ENCODE measurements around the gene KLF1. TPM values are rescaled to one million over a fixed set of nuclear protein-coding genes. Genes with fewer than 3 reads are reported as not detected.

Gene KLF1
- total and polyA plus RNA-seq, 10 of the 15 experiments (the other 5 are each of a cell fraction or from before 2014, with no cell fraction given): 0.04 to 0.38 (median 0.08) TPM; not detected in 3

- Histone ChIP-seq H4K20me1 (ENCODE audit: control insufficient read depth, insufficient read depth) (no peaks in the 10 kb centered on the region), H3K4me2 (ENCODE audit: control insufficient read depth, insufficient read depth) (no peak overlapping the region), H3K36me3 (ENCODE audit: control insufficient read depth in 2 of 2, insufficient read depth in 2 of 2, low read length in 1 of 2) (peaks cover 0 to 4% of the 10 kb centered on the region in 2 experiments; a peak in 2 of 4 replicates), H3K4me1 (ENCODE audit: control insufficient read depth, insufficient read depth, low read length) (peaks cover 16% of the 10 kb centered on the region), H3K4me3 (no peak overlapping the region), H3K27ac (ENCODE audit: control insufficient read depth, insufficient read depth) (no peak overlapping the region), H3K9me3 (replicated peaks; ENCODE audit: control insufficient read depth, insufficient read depth, low read length) (peaks cover 7% of the 10 kb centered on the region), H3K27me3 (replicated peaks in 1 of 2; ENCODE audit: control insufficient read depth in 2 of 2, insufficient read depth in 2 of 2, low read length in 1 of 2) (no peaks in the 10 kb centered on the region; a peak in 1 of 4 replicates), H2AFZ (ENCODE audit: control insufficient read depth, low read depth, low read length) (no peak overlapping the region), H3K79me2 (ENCODE audit: control insufficient read depth, insufficient read depth, low read length) (peaks cover 4% of the 10 kb centered on the region; the same call in 1 of the 2 replicates), H3K9ac (ENCODE audit: control insufficient read depth, insufficient read depth, low read length) (no peak overlapping the region)
- in situ Hi-C loops (cut with MboI) (loop anchor here (10.0 kb wide), 1 partner anchor 212 kb away; no protein-coding TSS in a partner anchor), intact Hi-C loops (cut with micrococcal nuclease; ENCODE audit: unreplicated experiment) (no loop called here)
- CTCF ChIA-PET: interaction anchor here (0.8 to 13.2 kb wide), 9 partner anchors 7 to 116 kb away, joined by 3 to 182 read pairs (median 5); partner anchors contain the start of genes FARSA and GCDH
- SMC1A ChIA-PET (ENCODE audit: uncharacterized antibody, unreplicated experiment): interaction anchor here (0.6 to 4.1 kb wide), 6 partner anchors 9 to 237 kb away, joined by 3 to 23 read pairs (median 4); partner anchors contain the start of genes CALR and GCDH
- no peak for TF ChIP-seq CREB1 (IDR thresholded peaks at IDR 0.05; ENCODE audit: low read depth)
- no peak for TF ChIP-seq POU2F2 (IDR thresholded peaks at IDR 0.05; ENCODE audit: borderline replicate concordance, low read depth, low read length)
- no peak for TF ChIP-seq NFIC (IDR thresholded peaks at IDR 0.05; ENCODE audit: low read depth, low read length)
- no peak for TF ChIP-seq YBX1 (IDR thresholded peaks at IDR 0.05)
- no peak for TF ChIP-seq RB1 (IDR thresholded peaks at IDR 0.05; ENCODE audit: borderline replicate concordance)
- TF ChIP-seq SMARCA5 (IDR thresholded peaks at IDR 0.05): no peak
- TF ChIP-seq KDM1A (IDR thresholded peaks at IDR 0.05; ENCODE audit: borderline replicate concordance): no peak
- no peak for TF ChIP-seq NFYA (IDR thresholded peaks at IDR 0.05; ENCODE audit: borderline replicate concordance, low read depth, low read length)
- no peak for TF ChIP-seq IKZF2 (IDR thresholded peaks at IDR 0.05)
- no peak for TF ChIP-seq YY1 (IDR thresholded peaks at IDR 0.05; ENCODE audit: low read depth, low read length)
- TF ChIP-seq SPI1 (IDR thresholded peaks at IDR 0.05; ENCODE audit: borderline replicate concordance, insufficient read depth, low read depth, low read length): no peak
- TF ChIP-seq E2F4 (IDR thresholded peaks at IDR 0.05; ENCODE audit: low read depth, low read length): no peak
- no peak for TF ChIP-seq IKZF1 (conservative IDR thresholded peaks at IDR 0.05)
- no peak for TF ChIP-seq MAX (IDR thresholded peaks at IDR 0.05; ENCODE audit: low read depth, low read length)
- no peak for TF ChIP-seq LARP7 (IDR thresholded peaks at IDR 0.05)
- RAD21 ChIA-PET (ENCODE audit: unreplicated experiment): interaction anchor here (2.2 to 2.3 kb wide), 2 partner anchors 8 to 17 kb away, joined by 12 to 21 read pairs; partner anchors contain the start of gene GCDH
- FAIRE-seq: no peak
- POLR2A ChIA-PET: interaction anchor here (0.6 to 3.3 kb wide), 6 partner anchors 8 to 265 kb away, joined by 3 to 35 read pairs (median 7); partner anchors contain the start of genes CALR and GCDH
- 50% methylated on average over 3 of the region's 3 CpGs for WGBS (ENCODE audit: insufficient coverage, insufficient replicate concordance, low lambda C conversion rate, missing lambda C conversion rate)
- ATAC-seq: no peak
- DNase-seq (ENCODE audit: low read depth, low spot score): no peak
- no TSS peak for BruUV-seq (replicated peaks)
Measured at GRCh38 chr19:12882589-12882988, 4.4 kb downstream of the KLF1 start.
